GM19324 (cell line): ENCODE results near the gene OR2T35.
"Not testable (repeated sequence)": the region's sequence is repeated elsewhere in the genome, so short reads cannot be mapped to it uniquely, and the experiment has no call there.

Experiments used
- ATAC-seq: cut with Tn5 transposase; IDR thresholded peaks from one replicate; pipeline ENCODE4 v1.9.1; 2021; ENCODE audit warnings: mild to moderate bottlenecking, moderate library complexity; ENCODE audit not compliant: unreplicated experiment, low FRiP score

Gene OR2T35, protein sequence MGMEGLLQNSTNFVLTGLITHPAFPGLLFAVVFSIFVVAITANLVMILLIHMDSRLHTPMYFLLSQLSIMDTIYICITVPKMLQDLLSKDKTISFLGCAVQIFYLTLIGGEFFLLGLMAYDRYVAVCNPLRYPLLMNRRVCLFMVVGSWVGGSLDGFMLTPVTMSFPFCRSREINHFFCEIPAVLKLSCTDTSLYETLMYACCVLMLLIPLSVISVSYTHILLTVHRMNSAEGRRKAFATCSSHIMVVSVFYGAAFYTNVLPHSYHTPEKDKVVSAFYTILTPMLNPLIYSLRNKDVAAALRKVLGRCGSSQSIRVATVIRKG

GRCh38 chr1:248645178-248645577 lies at the start of gene OR2T35:
TSS of gene OR2T35 (minus strand) at chr1:248645278. CDS start at chr1:248639258, 6,020 bp downstream.
- not testable (repeated sequence) for ATAC-seq

GRCh38 chr1:248691567-248692155 lies 46.6 kb upstream of the OR2T35 start:
- no peak for ATAC-seq

DNA sequence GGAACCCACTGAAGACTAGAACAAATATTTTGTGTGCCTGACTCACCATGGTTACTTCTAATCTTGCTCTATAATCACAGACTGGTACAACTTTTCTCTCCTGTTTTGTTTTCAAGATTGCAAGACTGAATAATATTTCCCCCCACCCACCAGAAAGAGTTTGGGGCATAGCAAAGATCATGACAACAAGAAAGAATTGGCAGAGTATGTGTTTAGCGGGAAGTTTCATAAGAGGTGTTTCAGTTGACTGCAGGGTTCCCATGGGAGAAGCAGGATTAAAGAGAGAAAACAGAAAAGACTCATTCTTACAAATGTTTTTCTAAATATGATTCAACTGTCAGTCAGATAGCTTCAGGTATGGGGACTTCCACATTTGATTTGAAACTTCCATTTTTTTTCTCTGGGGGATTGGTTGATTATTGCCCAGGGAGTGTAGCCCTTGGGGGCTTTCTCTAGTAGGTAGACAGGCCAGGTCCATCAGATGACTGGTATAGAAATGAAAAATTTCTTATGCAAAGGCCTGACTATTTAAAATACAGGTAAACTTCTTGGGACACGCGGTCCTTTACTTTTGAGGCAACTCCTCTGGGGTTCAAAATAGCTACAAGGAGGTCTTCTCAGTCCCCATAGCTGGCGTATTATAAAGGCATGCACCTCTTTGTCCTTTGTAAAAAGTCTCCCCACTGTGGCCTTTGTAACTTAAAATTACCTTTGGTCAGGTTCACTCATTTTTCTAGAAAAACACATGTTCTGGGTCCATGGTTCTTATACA lies 43.6 kb upstream of the OR2T35 start:
- ATAC-seq: peak; percentile 46

DNA sequence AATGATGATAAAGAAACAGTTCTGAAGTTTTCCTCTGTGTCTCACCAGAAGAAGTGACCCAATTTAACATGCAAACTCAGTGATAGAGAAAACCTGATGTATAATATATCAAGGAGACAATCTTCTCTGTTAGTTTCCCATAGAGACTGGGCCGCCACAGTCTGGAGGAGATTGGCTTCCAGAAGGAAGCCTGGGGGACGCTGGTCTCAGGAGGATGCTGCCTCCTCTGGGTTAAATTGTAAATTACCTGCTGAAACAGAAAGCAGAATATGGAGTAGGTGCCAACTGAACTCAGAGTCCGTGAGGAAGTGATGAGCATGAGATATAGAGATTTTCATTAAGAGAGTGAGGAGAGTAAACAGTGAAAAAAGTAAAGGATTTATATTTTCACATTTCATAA lies 41.7 kb upstream of the OR2T35 start:
- peak; percentile 79 for ATAC-seq

DNA sequence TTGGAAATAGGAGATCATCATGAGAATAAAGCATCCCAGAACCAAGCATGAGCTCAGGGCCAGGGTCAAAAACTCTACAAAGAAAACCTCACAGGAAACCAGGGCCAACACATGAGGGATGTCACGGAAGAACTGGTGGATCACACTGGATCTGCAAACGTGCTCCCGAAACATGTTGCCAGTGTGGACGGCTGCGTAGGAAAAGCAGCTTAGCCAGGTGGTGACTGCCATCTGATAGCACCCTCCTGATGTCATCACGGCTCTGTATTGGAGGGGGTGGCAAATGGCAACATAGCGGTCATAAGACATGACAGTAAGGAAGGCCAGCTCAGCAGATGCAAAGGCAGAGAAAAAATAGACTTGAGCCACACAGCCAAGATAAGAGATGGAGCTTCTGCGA lies 36.6 kb upstream of the OR2T35 start:
- ATAC-seq: no peak

GRCh38 chr1:248670003-248670402 lies 24.9 kb upstream of the OR2T35 start:
- ATAC-seq: no peak

GRCh38 chr1:248663453-248664328 lies 18.6 kb upstream of the OR2T35 start:
- peak; percentile 93 for ATAC-seq

- not testable (repeated sequence) for ATAC-seq
These were observed 11.7 kb upstream of the OR2T35 start for GRCh38 chr1:248656797-248657196.

- ATAC-seq: peak; percentile 46
These were observed 10.3 kb upstream of the OR2T35 start, which contains the start of gene OR2T27 for GRCh38 chr1:248655354-248655753. TSS of gene OR2T27 (minus strand) at chr1:248655528. CDS start at chr1:248650884, 4,644 bp downstream.

GRCh38 chr1:248648770-248649536 lies 3.9 kb upstream of the OR2T35 start:
- not testable (repeated sequence) for ATAC-seq

GRCh38 chr1:248642971-248643651 lies 2.0 kb downstream of the OR2T35 start:
- peak; percentile 72 for ATAC-seq

GRCh38 chr1:248641583-248641982 lies 3.5 kb downstream of the OR2T35 start:
- not testable (repeated sequence) for ATAC-seq

GRCh38 chr1:248640906-248641305 lies 4.2 kb downstream of the OR2T35 start:
- ATAC-seq: peak; percentile 44

DNA sequence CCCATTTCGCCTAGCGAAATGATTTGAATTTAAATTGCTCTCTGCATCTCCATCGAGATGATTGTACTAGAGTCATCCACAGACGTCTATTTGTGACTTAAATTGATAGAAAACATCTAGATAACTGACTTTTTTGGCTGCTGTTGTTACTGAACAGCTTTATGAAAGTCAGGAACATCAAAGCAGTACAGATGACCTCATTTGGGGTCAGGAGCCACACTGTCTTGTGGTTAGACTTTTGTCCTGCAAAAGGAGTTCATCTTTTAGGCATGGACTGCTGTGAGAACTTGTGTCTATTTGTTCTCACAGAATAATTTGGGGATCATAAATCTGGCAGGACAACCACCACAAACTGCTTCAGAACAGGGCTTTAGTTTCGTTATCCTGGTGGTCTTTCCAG lies 5.4 kb downstream of the OR2T35 start:
- ATAC-seq: not testable (repeated sequence)

DNA sequence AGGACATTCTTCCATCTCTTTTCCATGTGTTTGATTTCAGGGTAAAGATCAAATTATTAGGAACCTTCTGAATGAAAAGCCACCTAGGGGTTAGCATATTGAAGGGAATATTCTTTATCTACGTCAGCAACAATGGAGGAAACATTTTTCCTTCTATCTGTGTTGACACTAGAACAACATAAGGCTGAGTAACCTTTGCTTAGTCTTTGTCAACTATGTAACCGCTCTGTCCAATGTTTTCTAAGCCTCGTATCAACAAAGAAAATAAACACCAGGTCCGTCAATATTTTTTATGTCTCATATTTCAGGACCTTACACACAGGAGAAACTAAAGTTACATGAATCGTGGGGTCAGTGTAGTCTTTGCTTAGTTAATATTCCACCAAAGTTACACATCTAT lies 8.5 kb downstream of the OR2T35 start:
- not testable (repeated sequence) for ATAC-seq

- not testable (repeated sequence) for ATAC-seq
These were observed 10.1 kb downstream of the OR2T35 start, which contains the start of gene OR2T11 for GRCh38 chr1:248634991-248635390. TSS of gene OR2T11 (minus strand) at chr1:248635091. CDS start at chr1:248627128, 7,963 bp downstream.

DNA sequence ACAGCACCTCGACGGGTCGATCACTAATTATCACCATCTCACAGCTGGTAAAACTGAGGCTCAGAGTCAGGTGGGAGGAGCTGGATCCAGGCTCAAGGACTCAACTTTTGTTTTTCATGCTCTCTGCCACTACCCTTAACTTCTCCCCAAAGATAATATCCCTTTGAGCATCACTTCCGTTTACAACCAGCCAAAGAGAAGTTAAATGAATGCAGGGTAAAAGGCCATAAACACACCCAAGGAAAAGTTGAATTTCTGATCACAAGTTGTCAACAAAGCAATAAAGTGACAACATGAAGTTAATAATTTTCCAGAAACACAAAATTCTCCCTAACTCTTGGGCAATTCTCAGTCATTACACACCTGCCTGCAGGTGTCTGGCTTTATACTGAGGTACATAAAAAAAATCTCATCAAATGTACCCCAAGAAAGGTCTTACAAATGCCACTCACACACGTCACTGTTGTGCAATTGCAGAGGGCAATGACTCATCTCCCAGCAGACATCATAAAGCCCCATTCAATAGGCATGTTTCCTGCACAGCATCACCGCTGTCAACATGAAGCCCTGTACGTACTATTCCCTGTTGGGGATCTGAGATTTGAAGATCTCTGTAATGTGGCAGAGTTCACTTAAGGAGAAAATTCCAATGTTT lies 13.6 kb downstream of the OR2T35 start:
- ATAC-seq: no peak

- ATAC-seq: no peak
These were observed 14.5 kb downstream of the OR2T35 start for GRCh38 chr1:248630551-248630950.
